PC-3 (cell line): ENCODE results near the gene LGALS4. TPM values are rescaled to one million over a fixed set of nuclear protein-coding genes. Genes with fewer than 3 reads are reported as not detected.
"Not testable (repeated sequence)": the region's sequence is repeated elsewhere in the genome, so short reads cannot be mapped to it uniquely, and the experiment has no call there.

Experiments
- ATAC-seq: fragments of 200-7000 bp; cut with Tn5 transposase; 2 replicates; pipeline ENCODE4 v1.9.1; 2020; ENCODE audit warnings: mild to moderate bottlenecking, moderate library complexity
- BruUV-seq: library from RNA; stranded (reverse); fragments of 400-500 nt; replicated peaks from 2 replicates; lab custom pipeline; 2021; lab: Mats Ljungman, UMichigan
- CTCF ChIA-PET: fragments of 300-600 bp; sonication (Branson Sonifier 250); formaldehyde crosslinking; loops from one replicate; lab custom pipeline; 2022; ENCODE audit warnings: antibody characterized with exemption; lab: Charles Lee
- POLR2A ChIA-PET: fragments of 300-600 bp; sonication (Branson Sonifier 250); formaldehyde crosslinking; loops from one replicate; lab custom pipeline; 2022; ENCODE audit warnings: antibody characterized with exemption; ENCODE audit not compliant: unreplicated experiment; lab: Charles Lee
- DNase-seq: peaks from one replicate; pipeline ENCODE4 v3.0.0-alpha.2; 2015
- H2AFZ ChIP-seq: fragments of 300-600 bp; sonication (generic); 2 replicates; pipeline ENCODE4 v1.6.0; 2016; ENCODE audit warnings: antibody characterized with exemption, low read length
- H3F3A ChIP-seq: fragments of 300-600 bp; sonication (generic); one replicate; pipeline ENCODE4 v1.6.0; 2017; ENCODE audit warnings: antibody characterized with exemption, low read length, control low read depth, mild to moderate bottlenecking; ENCODE audit not compliant: unreplicated experiment
- H3K27ac ChIP-seq: fragments of 300-600 bp; sonication (generic); 2 replicates; pipeline ENCODE4 v1.5.1; 2016; ENCODE audit warnings: mild to moderate bottlenecking, low read length
- H3K27me3 ChIP-seq: fragments of 300-600 bp; sonication (generic); 2 replicates; pipeline ENCODE4 v1.6.1; 2016; ENCODE audit warnings: low read length, mixed read lengths
- H3K36me3 ChIP-seq: fragments of 300-600 bp; sonication (generic); 2 replicates; pipeline ENCODE4 v1.6.1; 2016; ENCODE audit warnings: low read depth, mixed run types, low read length, mixed read lengths
- H3K4me1 ChIP-seq: fragments of 300-600 bp; sonication (generic); 2 replicates; pipeline ENCODE4 v1.5.1; 2016; ENCODE audit warnings: low read length; ENCODE audit not compliant: insufficient read depth
- H3K4me2 ChIP-seq: fragments of 300-600 bp; sonication (generic); 2 replicates; pipeline ENCODE4 v1.6.0; 2016; ENCODE audit warnings: low read length
- H3K4me3 ChIP-seq: fragments of 300-600 bp; sonication (generic); 2 replicates; pipeline ENCODE4 v1.5.1; 2016; ENCODE audit warnings: mild to moderate bottlenecking, low read length, mixed read lengths
- H3K79me2 ChIP-seq: fragments of 300-600 bp; sonication (generic); 2 replicates; pipeline ENCODE4 v1.6.1; 2017; ENCODE audit warnings: low read length, mixed read lengths
- H3K9ac ChIP-seq: fragments of 300-600 bp; sonication (generic); 2 replicates; pipeline ENCODE4 v1.6.0; 2016; ENCODE audit warnings: mild to moderate bottlenecking, low read length
- H3K9me2 ChIP-seq: fragments of 300-600 bp; sonication (generic); replicated peaks from 2 replicates; pipeline ENCODE4 v1.6.1; 2016; ENCODE audit warnings: mixed run types, low read length, mixed read lengths
- H3K9me3 ChIP-seq: fragments of 300-600 bp; sonication (generic); 2 replicates; pipeline ENCODE4 v1.6.1; 2016; ENCODE audit warnings: low read length, mixed read lengths
- H4K20me1 ChIP-seq: fragments of 300-600 bp; sonication (generic); 2 replicates; pipeline ENCODE4 v1.6.1; 2016; ENCODE audit warnings: low read length, mixed read lengths
- EZH2 ChIP-seq: fragments of 300-600 bp; sonication (generic); IDR thresholded peaks from one replicate; pipeline ENCODE4 v1.6.1; 2017; ENCODE audit warnings: antibody characterized with exemption, mild to moderate bottlenecking, low read length; ENCODE audit not compliant: unreplicated experiment
- EZH2phosphoT487 ChIP-seq: fragments of 300-600 bp; sonication (generic); IDR thresholded peaks from 2 replicates; pipeline ENCODE4 v1.6.1; 2018; ENCODE audit warnings: mild to moderate bottlenecking, antibody characterized with exemption, low read length, borderline replicate concordance
- intact Hi-C: fragments of 100-400 bp; cut with micrococcal nuclease; formaldehyde crosslinking; loops from 2 replicates; pipeline ENCODE4 v1.9.0; 2023
- total RNA-seq: library from RNA; depleted of rRNA; stranded (reverse); fragments of >200 nt; gene quantifications from 2 replicates; pipeline ENCODE4 v1.2.3, GENCODE V29; 2014
- TF ChIP-seq, protein P1 (sequence below): fragments of 300-600 bp; sonication (generic); conservative IDR thresholded peaks from 2 replicates; pipeline ENCODE4 v1.5.1; 2017; ENCODE audit warnings: antibody characterized with exemption, low read depth, mild to moderate bottlenecking, low read length

The LGALS4 gene
- total RNA-seq, 1 experiment from 2014 or later, result 0.51 TPM

- Histone ChIP-seq H3K4me2 (no peak overlapping the region), H3K9me3 (no peaks in the 10 kb centered on the region), H3K36me3 (no peaks in the 10 kb centered on the region), H3K79me2 (no peaks in the 10 kb centered on the region), H2AFZ (no peak overlapping the region), H3K27me3 (no peaks in the 10 kb centered on the region), H3K27ac (no peak overlapping the region), H3K4me1 (no peaks in the 10 kb centered on the region), H4K20me1 (no peaks in the 10 kb centered on the region), H3F3A (no peaks in the 10 kb centered on the region), H3K4me3 (no peak overlapping the region), H3K9me2 (no peaks in the 10 kb centered on the region), H3K9ac (no peak overlapping the region)
- intact Hi-C loops, result no loop called here
- ChIA-PET POLR2A (no interaction called here), CTCF (no interaction called here)
- TF ChIP-seq EZH2 (no peak), EZH2phosphoT487 (no peak)
- TF ChIP-seq, protein P1, sequence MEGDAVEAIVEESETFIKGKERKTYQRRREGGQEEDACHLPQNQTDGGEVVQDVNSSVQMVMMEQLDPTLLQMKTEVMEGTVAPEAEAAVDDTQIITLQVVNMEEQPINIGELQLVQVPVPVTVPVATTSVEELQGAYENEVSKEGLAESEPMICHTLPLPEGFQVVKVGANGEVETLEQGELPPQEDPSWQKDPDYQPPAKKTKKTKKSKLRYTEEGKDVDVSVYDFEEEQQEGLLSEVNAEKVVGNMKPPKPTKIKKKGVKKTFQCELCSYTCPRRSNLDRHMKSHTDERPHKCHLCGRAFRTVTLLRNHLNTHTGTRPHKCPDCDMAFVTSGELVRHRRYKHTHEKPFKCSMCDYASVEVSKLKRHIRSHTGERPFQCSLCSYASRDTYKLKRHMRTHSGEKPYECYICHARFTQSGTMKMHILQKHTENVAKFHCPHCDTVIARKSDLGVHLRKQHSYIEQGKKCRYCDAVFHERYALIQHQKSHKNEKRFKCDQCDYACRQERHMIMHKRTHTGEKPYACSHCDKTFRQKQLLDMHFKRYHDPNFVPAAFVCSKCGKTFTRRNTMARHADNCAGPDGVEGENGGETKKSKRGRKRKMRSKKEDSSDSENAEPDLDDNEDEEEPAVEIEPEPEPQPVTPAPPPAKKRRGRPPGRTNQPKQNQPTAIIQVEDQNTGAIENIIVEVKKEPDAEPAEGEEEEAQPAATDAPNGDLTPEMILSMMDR, result no peak
- no TSS peak for BruUV-seq
- ATAC-seq (no peak), DNase-seq (no peak)
Observed at GRCh38 chr19:38785187-38785699, 27.5 kb downstream of the LGALS4 start.

- H3K36me3 ChIP-seq, result no peaks in the 10 kb centered on the region
- no peak overlapping the region for H3K9ac ChIP-seq
- H3K4me3 ChIP-seq, result no peak overlapping the region
- no peak overlapping the region for H3K4me2 ChIP-seq
- CTCF ChIA-PET, result no interaction called here
- H2AFZ ChIP-seq, result no peak overlapping the region
- no peaks in the 10 kb centered on the region for H3K4me1 ChIP-seq
- POLR2A ChIA-PET, result no interaction called here
- ATAC-seq, result no peak
- H3K27ac ChIP-seq, result no peak overlapping the region
- no TSS peak for BruUV-seq
- intact Hi-C loops, result no loop called here
- no peak for DNase-seq
- H4K20me1 ChIP-seq, result no peaks in the 10 kb centered on the region
- H3K9me3 ChIP-seq, result no peaks in the 10 kb centered on the region
- no peaks in the 10 kb centered on the region for H3K9me2 ChIP-seq
- no peaks in the 10 kb centered on the region for H3F3A ChIP-seq
- no peaks in the 10 kb centered on the region for H3K79me2 ChIP-seq
- H3K27me3 ChIP-seq, result no peaks in the 10 kb centered on the region
- no peak for TF ChIP-seq EZH2
- TF ChIP-seq, protein P1, result no peak
- TF ChIP-seq EZH2phosphoT487, result no peak
Observed at GRCh38 chr19:38784224-38784623, 28.5 kb downstream of the LGALS4 start.

DNA sequence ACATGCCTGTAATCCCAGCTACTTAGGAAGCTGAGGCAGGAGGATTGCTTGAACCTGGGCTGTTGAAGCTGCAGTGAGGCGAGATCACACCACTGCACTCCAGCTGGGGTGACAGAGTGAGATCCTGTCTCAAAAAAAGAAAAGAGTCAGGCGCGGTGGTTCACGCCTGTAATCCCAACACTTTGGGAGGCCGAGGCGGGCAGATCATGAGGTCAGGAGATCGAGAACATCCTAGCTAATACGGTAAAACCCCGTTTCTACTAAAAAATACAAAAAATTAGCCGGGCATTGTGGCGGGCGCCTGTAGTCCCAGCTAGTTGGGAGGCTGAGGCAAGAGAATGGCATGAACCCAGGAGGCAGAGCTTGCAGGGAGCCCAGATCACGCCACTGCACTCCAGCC lies 30.5 kb downstream of the LGALS4 start:
- H3K9me3 ChIP-seq, DNase-seq, POLR2A ChIA-PET, H3F3A ChIP-seq, H3K27me3 ChIP-seq, ATAC-seq, BruUV-seq, CTCF ChIA-PET, H3K27ac ChIP-seq, H3K4me1 ChIP-seq, H3K4me3 ChIP-seq, H2AFZ ChIP-seq, H3K9me2 ChIP-seq, H3K4me2 ChIP-seq, H4K20me1 ChIP-seq, H3K9ac ChIP-seq, H3K36me3 ChIP-seq, H3K79me2 ChIP-seq, intact Hi-C loops: not testable (repeated sequence)
